Epidermal melanocyte (primary cell): Measurements from ENCODE around the gene TNRC18.
A peak's percentile ranks its signal among the peaks of the same experiment; 100 is the strongest.
"Not testable (repeated sequence)": the region's sequence is repeated elsewhere in the genome, so short reads cannot be mapped to it uniquely, and the experiment has no call there.

ENCODE experiments used
- DNase-seq: peaks from one replicate; pipeline ENCODE4 v3.0.0; 2011; ENCODE audit warnings: low spot score; ENCODE audit not compliant: insufficient read length

Gene TNRC18

GRCh38 chr7:5295039-5296014 is 128.3 kb downstream of the TNRC18 start:
- no peak for DNase-seq

DNA sequence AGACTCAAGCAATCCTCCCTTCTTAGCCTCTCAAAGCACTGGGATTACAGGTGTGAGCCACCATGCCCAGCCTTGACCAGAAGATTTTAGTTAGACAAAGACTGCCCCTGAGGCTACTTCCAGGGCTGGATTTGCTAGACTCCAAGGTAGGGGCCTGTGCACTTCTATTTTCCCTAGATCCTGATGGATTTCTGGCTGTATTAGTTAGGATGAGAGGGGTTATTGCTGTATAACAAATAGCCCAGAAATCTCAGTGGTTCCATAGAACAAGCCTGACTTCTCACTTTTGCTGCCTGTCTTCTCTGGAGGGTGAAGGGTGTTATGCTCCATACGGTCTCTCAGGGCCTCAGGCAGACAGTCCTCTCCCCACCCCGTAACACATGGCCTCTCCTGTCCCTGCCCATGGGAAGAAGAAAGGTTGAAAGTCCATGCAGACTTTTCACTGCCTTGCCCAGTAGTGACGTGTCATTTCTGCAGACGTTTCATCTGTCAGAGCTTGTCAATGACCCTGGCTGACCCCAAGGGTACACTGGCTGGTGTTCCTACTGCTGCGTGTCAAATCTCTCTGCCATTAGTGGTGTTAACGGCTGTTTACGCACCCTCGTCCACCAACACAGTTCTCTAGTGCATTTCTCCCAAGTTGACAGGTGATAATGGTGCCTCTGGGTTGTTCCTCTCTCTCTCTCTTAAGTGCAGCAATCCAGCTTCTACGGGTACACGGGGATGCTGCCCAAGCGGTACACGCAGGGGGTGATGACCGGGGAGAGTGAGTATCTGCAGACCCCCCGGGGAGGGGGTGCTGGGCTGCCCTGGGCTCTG is 129.3 kb downstream of the TNRC18 start:
- no peak for DNase-seq

GRCh38 chr7:5291711-5292335 is 131.8 kb downstream of the TNRC18 start:
- DNase-seq, result not testable (repeated sequence)

- DNase-seq, result no peak
Observed at GRCh38 chr7:5291301-5291700, 132.3 kb downstream of the TNRC18 start.

GRCh38 chr7:5289355-5289754 is 134.3 kb downstream of the TNRC18 start:
- DNase-seq, result no peak

GRCh38 chr7:5288560-5288959 is 135.1 kb downstream of the TNRC18 start:
- not testable (repeated sequence) for DNase-seq

GRCh38 chr7:5287802-5288201 is 135.8 kb downstream of the TNRC18 start:
- no peak for DNase-seq

DNA sequence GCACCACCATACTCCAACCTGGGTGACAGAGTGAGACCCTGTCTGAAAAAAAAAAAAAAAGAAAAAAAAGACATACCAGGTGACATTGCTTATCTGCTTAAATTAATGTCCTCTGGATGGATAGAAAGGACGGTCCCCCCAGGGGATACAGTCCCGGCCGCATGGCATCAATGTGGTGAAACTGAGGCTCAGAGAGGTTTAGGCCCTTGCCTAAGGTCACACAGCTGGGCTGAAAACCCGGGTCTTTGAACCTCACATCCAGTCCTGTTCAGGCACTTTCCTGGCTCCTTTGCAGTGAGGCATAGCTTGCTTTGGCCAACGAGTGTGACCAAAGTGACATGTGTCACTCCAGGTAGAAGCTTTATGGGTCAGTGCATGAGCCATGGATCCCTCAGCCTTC is 136.3 kb downstream of the TNRC18 start:
- DNase-seq, result not testable (repeated sequence)

- no peak for DNase-seq
Observed at GRCh38 chr7:5286933-5287332, 136.7 kb downstream of the TNRC18 start.

DNA sequence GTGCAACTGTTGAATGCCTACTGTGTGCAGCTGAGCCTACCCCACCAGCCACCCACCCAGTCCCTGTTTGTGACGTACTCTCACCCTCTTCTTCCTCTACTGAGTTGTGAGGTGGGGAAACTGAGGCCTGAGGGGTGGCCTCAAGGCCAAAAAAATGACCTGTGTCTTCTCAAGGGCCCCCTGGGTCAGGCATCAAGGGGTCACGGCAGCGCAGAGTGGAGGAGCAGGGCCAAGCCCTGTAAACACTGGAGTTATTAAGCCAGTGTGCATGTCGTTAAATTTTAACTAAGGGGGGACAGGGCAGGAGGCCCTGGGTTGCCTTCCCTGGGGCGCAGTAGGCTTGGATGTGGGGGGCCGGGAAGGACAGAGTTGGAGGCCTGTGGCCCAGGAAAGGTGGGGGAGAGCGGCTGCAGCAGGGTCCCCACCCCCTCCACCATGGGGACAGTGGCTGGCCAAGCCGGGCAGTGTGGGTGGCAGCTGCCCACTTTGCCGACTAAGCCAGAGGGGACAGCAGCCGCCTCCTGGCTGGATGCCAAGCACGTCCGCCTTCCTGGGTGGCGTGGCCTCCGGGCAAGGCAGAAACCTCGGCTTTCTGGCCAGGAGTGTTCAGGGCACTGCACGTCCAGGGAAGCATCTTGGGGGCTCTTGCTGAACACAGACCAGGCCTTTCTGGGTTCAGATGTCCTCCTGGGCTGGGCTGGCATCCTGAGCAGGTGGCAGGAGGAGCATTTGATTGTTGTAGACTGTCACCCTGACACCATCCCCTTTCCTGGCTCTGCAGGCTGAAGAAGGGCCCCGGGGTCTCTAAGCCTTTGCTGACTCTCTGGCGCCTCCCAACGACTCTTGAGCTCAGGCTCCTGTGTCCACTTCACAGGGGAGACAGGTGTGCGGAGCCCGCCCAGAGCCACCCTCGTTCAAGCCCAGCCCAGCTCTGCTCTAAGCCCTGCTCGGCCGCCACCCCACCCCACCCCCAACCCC is 139.0 kb downstream of the TNRC18 start:
- DNase-seq, result peak; percentile 34

DNA sequence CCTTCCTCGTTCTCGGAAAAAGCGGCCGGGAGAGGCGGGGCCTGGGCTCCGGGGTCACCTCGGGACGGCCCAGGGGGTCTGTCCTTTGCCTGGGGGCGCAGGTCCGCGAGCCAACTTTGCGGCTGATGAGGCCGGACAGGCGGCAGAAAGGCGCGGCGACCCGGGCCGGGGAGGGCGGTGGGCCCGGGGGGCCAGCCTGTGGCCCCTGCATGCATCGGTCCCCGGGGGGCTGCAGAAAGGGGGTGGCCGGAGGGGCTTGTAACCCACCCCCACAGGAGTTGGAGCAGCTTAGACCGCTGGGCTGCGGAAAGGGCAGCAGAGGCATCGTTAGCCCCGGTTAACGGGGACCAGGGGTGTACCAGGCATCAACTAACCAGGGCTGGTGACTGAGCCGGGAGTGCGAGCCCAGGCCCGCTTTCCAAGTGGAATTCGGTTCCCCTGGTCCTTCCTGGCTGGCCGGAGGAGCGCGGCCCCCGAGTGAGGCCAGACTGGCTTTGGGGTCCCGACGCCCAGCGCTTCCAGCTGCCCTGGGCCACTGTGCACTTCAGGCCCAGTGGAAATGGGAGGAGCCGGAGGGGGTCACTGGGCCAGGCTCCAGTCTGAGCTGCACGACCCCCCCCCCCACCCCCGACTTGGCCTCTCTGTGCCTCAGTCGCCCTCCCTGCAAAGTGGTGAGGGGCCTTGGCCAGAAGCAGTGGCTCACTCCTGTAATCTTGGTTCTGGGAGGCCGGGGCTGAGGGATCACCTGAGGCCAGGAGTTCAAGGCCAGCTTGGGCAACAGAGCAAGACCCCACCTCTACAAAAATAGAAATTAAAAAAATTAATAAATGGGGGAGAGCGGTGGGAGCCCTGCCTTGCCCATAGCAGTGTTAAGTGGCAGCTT is 140.0 kb downstream of the TNRC18 start:
- DNase-seq, result no peak

DNA sequence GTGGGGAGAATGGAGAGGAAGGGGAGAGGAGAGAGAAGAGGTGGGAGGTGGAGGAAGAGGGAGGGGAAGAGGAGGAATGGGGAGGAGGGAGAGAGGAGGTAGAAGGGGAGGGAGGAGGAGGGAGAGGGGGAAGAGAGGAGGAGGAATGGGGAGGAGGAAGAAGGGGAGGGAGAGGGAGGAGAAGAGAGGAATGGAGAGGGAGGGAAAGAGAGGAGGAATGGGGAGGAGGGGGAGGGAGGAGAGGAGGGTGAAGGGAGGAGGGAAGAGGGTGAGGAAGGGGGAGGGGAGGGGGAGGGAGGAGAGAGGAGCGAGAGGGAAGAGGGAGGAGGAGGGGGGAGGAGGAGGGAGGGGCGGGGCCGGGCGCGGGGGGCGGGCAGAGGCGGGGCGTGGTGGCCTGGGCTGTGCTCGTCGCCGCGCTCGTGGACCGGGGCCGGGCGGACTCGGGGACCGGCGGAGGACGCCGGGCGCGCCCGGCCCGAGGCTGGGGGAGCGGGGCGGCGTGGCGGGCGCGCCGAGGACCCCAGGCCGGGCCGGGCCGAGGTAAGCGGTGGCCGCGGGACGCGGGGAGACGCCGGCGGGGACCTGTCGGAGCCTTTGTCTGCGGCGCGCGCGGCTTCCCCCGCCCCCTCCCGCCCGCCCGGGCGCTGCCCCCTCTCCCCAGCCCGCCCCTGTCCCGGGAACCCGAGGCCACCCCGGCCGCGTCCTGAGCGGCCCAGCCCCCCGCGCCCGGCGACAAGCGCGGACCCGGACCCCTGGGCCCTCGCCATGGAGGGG is 140.9 kb downstream of the TNRC18 start, which contains the start of gene SLC29A4:
TSS of gene SLC29A4 (plus strand) at position 401 of the 774 bp plus-strand sequence. CDS start 4,874 bp downstream, outside the sequence.
- DNase-seq, result no peak

GRCh38 chr7:5281598-5282500 is 141.8 kb downstream of the TNRC18 start:
- not testable (repeated sequence) for DNase-seq

- no peak for DNase-seq
Observed at GRCh38 chr7:5279734-5280133, 143.9 kb downstream of the TNRC18 start.

GRCh38 chr7:5278766-5279165 is 144.9 kb downstream of the TNRC18 start:
- no peak for DNase-seq

DNA sequence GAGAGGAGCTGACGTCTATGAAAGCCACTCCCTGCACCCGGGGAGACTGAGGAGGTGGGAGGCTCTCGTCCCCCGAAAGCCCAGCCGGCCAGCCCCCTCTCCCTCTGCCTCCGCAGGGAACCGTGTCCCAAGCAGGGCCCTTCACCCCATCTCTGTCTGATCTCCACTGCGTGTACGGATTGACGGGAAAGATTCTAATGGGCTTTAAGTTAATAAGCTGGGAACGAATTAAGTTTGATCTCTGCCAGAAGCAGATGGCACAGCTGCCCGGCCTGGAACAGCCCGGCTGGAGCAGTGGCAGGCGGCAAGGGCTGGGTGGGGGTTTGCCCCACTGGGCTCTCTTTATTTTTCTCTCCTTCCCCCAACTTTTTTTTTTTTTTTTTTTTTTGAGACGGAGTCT is 147.0 kb downstream of the TNRC18 start:
- no peak for DNase-seq

DNA sequence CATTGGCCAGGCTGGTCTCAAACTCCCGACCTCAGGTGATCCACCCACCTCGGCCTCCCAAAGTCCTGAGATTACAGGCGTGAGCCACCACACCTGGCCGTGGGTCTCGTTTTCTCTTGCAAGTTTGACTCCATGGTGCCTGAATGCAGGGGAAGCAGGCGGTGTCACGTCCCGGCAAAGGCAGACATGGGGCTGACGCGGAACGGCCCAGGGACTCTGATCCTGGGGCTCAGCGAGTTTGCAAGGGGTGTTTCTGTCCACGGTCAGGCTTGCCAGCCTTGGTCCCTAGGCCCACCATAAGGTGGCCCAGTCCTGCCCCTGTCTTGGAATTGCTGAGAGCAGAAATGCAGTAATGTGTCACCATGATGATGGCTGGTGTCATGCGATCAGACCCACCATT is 147.5 kb downstream of the TNRC18 start:
- DNase-seq, result not testable (repeated sequence)

GRCh38 chr7:5275510-5275909 is 148.1 kb downstream of the TNRC18 start:
- DNase-seq, result not testable (repeated sequence)
